ENCODE measurements around the gene CDC123. TPM values are rescaled to one million over a fixed set of nuclear protein-coding genes. Genes with fewer than 3 reads are reported as not detected.

The CDC123 gene
- total RNA-seq, 1 experiment from 2014 or later, result 153 TPM

DNA sequence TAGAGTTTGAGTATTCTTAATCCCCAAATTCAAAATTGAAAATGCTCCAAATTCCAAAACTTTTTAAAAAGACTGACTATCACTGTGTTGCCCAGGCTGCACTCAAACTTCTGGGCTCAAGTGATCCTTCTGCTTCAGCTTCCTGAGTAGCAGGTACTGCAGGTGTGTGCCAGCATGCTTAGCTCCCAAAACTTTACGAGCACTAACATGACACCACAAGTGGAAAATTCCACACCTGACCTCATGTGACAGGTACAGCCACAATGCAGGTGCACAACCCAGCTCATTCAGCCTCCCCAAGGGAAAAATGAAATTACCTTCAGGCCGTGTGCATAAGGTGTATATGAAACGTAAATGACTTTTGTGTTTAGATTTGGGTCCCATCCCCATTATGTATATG lies 16.5 kb downstream of the CDC123 start:
- TF ChIP-seq RELA (CRISPR knock-in tag; IDR thresholded peaks at IDR 0.05; ENCODE audit: borderline replicate concordance) (no peak), JAZF1 (CRISPR knock-in tag; IDR thresholded peaks at IDR 0.05) (no peak)
- TF ChIP-seq, protein P1, sequence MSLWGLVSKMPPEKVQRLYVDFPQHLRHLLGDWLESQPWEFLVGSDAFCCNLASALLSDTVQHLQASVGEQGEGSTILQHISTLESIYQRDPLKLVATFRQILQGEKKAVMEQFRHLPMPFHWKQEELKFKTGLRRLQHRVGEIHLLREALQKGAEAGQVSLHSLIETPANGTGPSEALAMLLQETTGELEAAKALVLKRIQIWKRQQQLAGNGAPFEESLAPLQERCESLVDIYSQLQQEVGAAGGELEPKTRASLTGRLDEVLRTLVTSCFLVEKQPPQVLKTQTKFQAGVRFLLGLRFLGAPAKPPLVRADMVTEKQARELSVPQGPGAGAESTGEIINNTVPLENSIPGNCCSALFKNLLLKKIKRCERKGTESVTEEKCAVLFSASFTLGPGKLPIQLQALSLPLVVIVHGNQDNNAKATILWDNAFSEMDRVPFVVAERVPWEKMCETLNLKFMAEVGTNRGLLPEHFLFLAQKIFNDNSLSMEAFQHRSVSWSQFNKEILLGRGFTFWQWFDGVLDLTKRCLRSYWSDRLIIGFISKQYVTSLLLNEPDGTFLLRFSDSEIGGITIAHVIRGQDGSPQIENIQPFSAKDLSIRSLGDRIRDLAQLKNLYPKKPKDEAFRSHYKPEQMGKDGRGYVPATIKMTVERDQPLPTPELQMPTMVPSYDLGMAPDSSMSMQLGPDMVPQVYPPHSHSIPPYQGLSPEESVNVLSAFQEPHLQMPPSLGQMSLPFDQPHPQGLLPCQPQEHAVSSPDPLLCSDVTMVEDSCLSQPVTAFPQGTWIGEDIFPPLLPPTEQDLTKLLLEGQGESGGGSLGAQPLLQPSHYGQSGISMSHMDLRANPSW (CRISPR knock-in tag; conservative IDR thresholded peaks at IDR 0.05; ENCODE audit: low read depth), result no peak
- H3K4me1 Mint-ChIP-seq, result no peaks in the 10 kb centered on the region
- ChIA-PET CTCF (no interaction called here), POLR2A (no interaction called here)
- no peaks in the 10 kb centered on the region for H3K27me3 Mint-ChIP-seq (ENCODE audit: low read depth)
- no peak for ATAC-seq
- H3K36me3 Mint-ChIP-seq, result peaks cover 69% of the 10 kb centered on the region
- no peak overlapping the region for H3K27ac Mint-ChIP-seq
- DNase-seq (ENCODE audit: low spot score), result no peak
- H3K4me3 Mint-ChIP-seq, result no peak overlapping the region
- peaks cover 9% of the 10 kb centered on the region for H3K9me3 Mint-ChIP-seq

DNA sequence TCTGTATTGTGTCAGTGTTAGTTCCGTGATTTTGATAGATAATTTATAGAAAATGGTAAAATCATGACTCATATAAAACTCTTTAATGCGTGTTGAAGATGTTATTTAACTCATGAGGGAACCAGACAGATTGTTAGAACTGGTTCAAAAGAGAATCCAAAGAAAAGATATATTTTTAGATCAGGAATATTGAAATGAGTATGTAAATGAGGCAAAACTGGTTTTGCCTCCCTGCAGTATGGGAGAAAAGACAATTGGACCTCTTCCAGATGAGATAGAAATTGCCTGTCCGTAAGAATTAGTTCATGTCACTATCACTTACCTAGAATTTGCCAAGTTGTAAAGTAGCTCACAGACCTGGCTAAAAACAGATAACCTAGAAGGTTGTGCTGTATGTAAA lies 17.6 kb downstream of the CDC123 start:
- TF ChIP-seq ETV6 (CRISPR knock-in tag; IDR thresholded peaks at IDR 0.05) (no peak), ATF1 (CRISPR knock-in tag; IDR thresholded peaks at IDR 0.05) (no peak), JUN (CRISPR knock-in tag; IDR thresholded peaks at IDR 0.05) (no peak), ZBTB21 (CRISPR knock-in tag; IDR thresholded peaks at IDR 0.05; ENCODE audit: borderline replicate concordance) (no peak), HMGA2 (CRISPR knock-in tag; IDR thresholded peaks at IDR 0.05) (no peak), GABPB1 (CRISPR knock-in tag; IDR thresholded peaks at IDR 0.05) (no peak), SOX15 (CRISPR knock-in tag; IDR thresholded peaks at IDR 0.05) (no peak), ZNF416 (CRISPR knock-in tag; IDR thresholded peaks at IDR 0.05) (no peak), ZNF396 (CRISPR knock-in tag; IDR thresholded peaks at IDR 0.05; ENCODE audit: borderline replicate concordance) (no peak), CBFB (CRISPR knock-in tag; IDR thresholded peaks at IDR 0.05; ENCODE audit: low read depth) (no peak), TP53 (CRISPR knock-in tag; IDR thresholded peaks at IDR 0.05) (no peak), MYBL2 (CRISPR knock-in tag; IDR thresholded peaks at IDR 0.05) (no peak)
- TF ChIP-seq, protein P2, sequence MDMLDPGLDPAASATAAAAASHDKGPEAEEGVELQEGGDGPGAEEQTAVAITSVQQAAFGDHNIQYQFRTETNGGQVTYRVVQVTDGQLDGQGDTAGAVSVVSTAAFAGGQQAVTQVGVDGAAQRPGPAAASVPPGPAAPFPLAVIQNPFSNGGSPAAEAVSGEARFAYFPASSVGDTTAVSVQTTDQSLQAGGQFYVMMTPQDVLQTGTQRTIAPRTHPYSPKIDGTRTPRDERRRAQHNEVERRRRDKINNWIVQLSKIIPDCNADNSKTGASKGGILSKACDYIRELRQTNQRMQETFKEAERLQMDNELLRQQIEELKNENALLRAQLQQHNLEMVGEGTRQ (CRISPR knock-in tag; IDR thresholded peaks at IDR 0.05), result no peak
- TF ChIP-seq, protein P3, sequence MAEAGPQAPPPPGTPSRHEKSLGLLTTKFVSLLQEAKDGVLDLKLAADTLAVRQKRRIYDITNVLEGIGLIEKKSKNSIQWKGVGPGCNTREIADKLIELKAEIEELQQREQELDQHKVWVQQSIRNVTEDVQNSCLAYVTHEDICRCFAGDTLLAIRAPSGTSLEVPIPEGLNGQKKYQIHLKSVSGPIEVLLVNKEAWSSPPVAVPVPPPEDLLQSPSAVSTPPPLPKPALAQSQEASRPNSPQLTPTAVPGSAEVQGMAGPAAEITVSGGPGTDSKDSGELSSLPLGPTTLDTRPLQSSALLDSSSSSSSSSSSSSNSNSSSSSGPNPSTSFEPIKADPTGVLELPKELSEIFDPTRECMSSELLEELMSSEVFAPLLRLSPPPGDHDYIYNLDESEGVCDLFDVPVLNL (CRISPR knock-in tag; IDR thresholded peaks at IDR 0.05; ENCODE audit: borderline replicate concordance, low read depth), result no peak
- TF ChIP-seq, protein P1 (CRISPR knock-in tag; conservative IDR thresholded peaks at IDR 0.05; ENCODE audit: low read depth), result no peak
- TF ChIP-seq, protein P4, sequence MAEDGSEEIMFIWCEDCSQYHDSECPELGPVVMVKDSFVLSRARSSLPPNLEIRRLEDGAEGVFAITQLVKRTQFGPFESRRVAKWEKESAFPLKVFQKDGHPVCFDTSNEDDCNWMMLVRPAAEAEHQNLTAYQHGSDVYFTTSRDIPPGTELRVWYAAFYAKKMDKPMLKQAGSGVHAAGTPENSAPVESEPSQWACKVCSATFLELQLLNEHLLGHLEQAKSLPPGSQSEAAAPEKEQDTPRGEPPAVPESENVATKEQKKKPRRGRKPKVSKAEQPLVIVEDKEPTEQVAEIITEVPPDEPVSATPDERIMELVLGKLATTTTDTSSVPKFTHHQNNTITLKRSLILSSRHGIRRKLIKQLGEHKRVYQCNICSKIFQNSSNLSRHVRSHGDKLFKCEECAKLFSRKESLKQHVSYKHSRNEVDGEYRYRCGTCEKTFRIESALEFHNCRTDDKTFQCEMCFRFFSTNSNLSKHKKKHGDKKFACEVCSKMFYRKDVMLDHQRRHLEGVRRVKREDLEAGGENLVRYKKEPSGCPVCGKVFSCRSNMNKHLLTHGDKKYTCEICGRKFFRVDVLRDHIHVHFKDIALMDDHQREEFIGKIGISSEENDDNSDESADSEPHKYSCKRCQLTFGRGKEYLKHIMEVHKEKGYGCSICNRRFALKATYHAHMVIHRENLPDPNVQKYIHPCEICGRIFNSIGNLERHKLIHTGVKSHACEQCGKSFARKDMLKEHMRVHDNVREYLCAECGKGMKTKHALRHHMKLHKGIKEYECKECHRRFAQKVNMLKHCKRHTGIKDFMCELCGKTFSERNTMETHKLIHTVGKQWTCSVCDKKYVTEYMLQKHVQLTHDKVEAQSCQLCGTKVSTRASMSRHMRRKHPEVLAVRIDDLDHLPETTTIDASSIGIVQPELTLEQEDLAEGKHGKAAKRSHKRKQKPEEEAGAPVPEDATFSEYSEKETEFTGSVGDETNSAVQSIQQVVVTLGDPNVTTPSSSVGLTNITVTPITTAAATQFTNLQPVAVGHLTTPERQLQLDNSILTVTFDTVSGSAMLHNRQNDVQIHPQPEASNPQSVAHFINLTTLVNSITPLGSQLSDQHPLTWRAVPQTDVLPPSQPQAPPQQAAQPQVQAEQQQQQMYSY (CRISPR knock-in tag; IDR thresholded peaks at IDR 0.05), result no peak
- TF ChIP-seq, protein P5, sequence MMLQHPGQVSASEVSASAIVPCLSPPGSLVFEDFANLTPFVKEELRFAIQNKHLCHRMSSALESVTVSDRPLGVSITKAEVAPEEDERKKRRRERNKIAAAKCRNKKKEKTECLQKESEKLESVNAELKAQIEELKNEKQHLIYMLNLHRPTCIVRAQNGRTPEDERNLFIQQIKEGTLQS (CRISPR knock-in tag; conservative IDR thresholded peaks at IDR 0.05), result no peak
- Mint-ChIP-seq H3K36me3 (peaks cover 60% of the 10 kb centered on the region), H3K4me3 (no peak overlapping the region), H3K4me1 (no peaks in the 10 kb centered on the region), H3K27ac (no peak overlapping the region), H3K27me3 (ENCODE audit: low read depth) (no peaks in the 10 kb centered on the region), H3K9me3 (peaks cover 4% of the 10 kb centered on the region; the same call in 1 of the 2 replicates)
- POLR2A ChIA-PET, result no interaction called here
- DNase-seq (ENCODE audit: low spot score), result no peak
- CTCF ChIA-PET, result interaction anchor here (0.5 to 1.2 kb wide), 2 partner anchors 10 to 504 kb away, joined by 3 read pairs; no protein-coding TSS in a partner anchor
- no peak for ATAC-seq
